ENCODE measurements around the gene HOOK2.

- TF ChIP-seq CTCF (conservative IDR thresholded peaks at IDR 0.05 in 1 of 2, IDR thresholded peaks at IDR 0.05 in 1 of 2; ENCODE audit: low read depth in 1 of 2, low read length in 2 of 2) (no peak), EZH2 (IDR thresholded peaks at IDR 0.05; ENCODE audit: low read length, missing control alignments) (no peak)
Measured at GRCh38 chr19:12751635-12752034, 23.7 kb downstream of the HOOK2 start, which contains the start of gene BEST2.

Measured in fibroblast of lung (primary cell).